ENCODE data around the gene RANBP10.
"Not testable (repeated sequence)": the region's sequence is repeated elsewhere in the genome, so short reads cannot be mapped to it uniquely, and the experiment has no call there.

The RANBP10 gene

GRCh38 chr16:67775273-67775672, 31.1 kb downstream of the RANBP10 start:
- DNase-seq, result no peak

- no peak for DNase-seq
Measured at GRCh38 chr16:67774457-67774853, 31.9 kb downstream of the RANBP10 start.

- no peak for DNase-seq
Measured at GRCh38 chr16:67773569-67774456, 32.5 kb downstream of the RANBP10 start.

GRCh38 chr16:67773099-67773498, 33.3 kb downstream of the RANBP10 start:
- no peak for DNase-seq

- DNase-seq, result no peak
Measured at GRCh38 chr16:67770346-67770991, 35.9 kb downstream of the RANBP10 start.

- DNase-seq, result no peak
Measured at GRCh38 chr16:67767953-67768352, 38.4 kb downstream of the RANBP10 start.

GRCh38 chr16:67766291-67766690, 40.1 kb downstream of the RANBP10 start:
- no peak for DNase-seq

GRCh38 chr16:67764158-67764667, 42.1 kb downstream of the RANBP10 start:
- DNase-seq, result no peak

- no peak for DNase-seq
Measured at GRCh38 chr16:67763066-67763465, 43.3 kb downstream of the RANBP10 start.

GRCh38 chr16:67762385-67762784, 44.0 kb downstream of the RANBP10 start:
- DNase-seq, result no peak

- no peak for DNase-seq
Measured at GRCh38 chr16:67761924-67762323, 44.4 kb downstream of the RANBP10 start.

GRCh38 chr16:67760956-67761230, 45.5 kb downstream of the RANBP10 start:
- DNase-seq, result no peak

GRCh38 chr16:67760206-67760955, 46.0 kb downstream of the RANBP10 start:
- DNase-seq, result no peak

GRCh38 chr16:67758966-67759365, 47.4 kb downstream of the RANBP10 start:
- no peak for DNase-seq

GRCh38 chr16:67758006-67758405, 48.4 kb downstream of the RANBP10 start:
- no peak for DNase-seq

- no peak for DNase-seq
Measured at GRCh38 chr16:67752641-67753040, 53.7 kb downstream of the RANBP10 start.

- DNase-seq, result not testable (repeated sequence)
Measured at GRCh38 chr16:67751331-67751730, 55.0 kb downstream of the RANBP10 start.

GRCh38 chr16:67750466-67750865, 55.9 kb downstream of the RANBP10 start:
- DNase-seq, result no peak

GRCh38 chr16:67749436-67750078, 56.8 kb downstream of the RANBP10 start:
- DNase-seq, result no peak

- no peak for DNase-seq
Measured at GRCh38 chr16:67748834-67749233, 57.5 kb downstream of the RANBP10 start.

GRCh38 chr16:67746846-67747245, 59.5 kb downstream of the RANBP10 start:
- DNase-seq, result no peak

GRCh38 chr16:67741118-67741517, 65.2 kb downstream of the RANBP10 start:
- no peak for DNase-seq

- no peak for DNase-seq
Measured at GRCh38 chr16:67740391-67740790, 66.0 kb downstream of the RANBP10 start.
